ENCODE data around the gene ANKRD13C. TPM values are rescaled to one million over a fixed set of nuclear protein-coding genes. Genes with fewer than 3 reads are reported as not detected.
"Not testable (repeated sequence)": the region's sequence is repeated elsewhere in the genome, so short reads cannot be mapped to it uniquely, and the experiment has no call there.

The ANKRD13C gene
- total RNA-seq, 3 donors from 2014 or later = 20.8 to 29.9 (median 28.5) TPM

- DNase-seq (ENCODE audit: low spot score in 2 of 2); intact Hi-C loops (cut with DNase I; ENCODE audit: low total_unique reads); H3K27ac ChIP-seq: not testable (repeated sequence)
These were observed 12.5 kb upstream of the ANKRD13C start for GRCh38 chr1:70366997-70367396.

GRCh38 chr1:70366425-70366952 lies 12.0 kb upstream of the ANKRD13C start:
- intact Hi-C loops (cut with DNase I; ENCODE audit: low total_unique reads) = not testable (repeated sequence)

More at GRCh38 chr1:70366997-70367396, 12.5 kb upstream of the ANKRD13C start:
- H3K9me3 ChIP-seq, H3K4me3 ChIP-seq, H3K36me3 ChIP-seq, H3K27me3 ChIP-seq, H3K4me1 ChIP-seq: not testable (repeated sequence)

GRCh38 chr1:70364439-70364838 lies 9.9 kb upstream of the ANKRD13C start:
- DNase-seq (ENCODE audit: low spot score in 2 of 2) = no peak
- H3K4me3 ChIP-seq = no peak overlapping the region
- no peaks in the 10 kb centered on the region for H3K9me3 ChIP-seq
- no peaks in the 10 kb centered on the region for H3K36me3 ChIP-seq
- H3K27me3 ChIP-seq = no peaks in the 10 kb centered on the region
- no peak overlapping the region for H3K27ac ChIP-seq
- TF ChIP-seq POLR2A (IDR thresholded peaks at IDR 0.05) = no peak
- no peak for TF ChIP-seq CTCF (IDR thresholded peaks at IDR 0.05)
- TF ChIP-seq POLR2AphosphoS5 (IDR thresholded peaks at IDR 0.05) = no peak
- intact Hi-C loops (cut with DNase I; ENCODE audit: low total_unique reads) = no loop called here
- H3K4me1 ChIP-seq = no peaks in the 10 kb centered on the region

More at GRCh38 chr1:70366425-70366952, 12.0 kb upstream of the ANKRD13C start:
- H3K4me3 ChIP-seq; DNase-seq (ENCODE audit: low spot score in 2 of 2); H3K9me3 ChIP-seq; H3K27ac ChIP-seq; H3K36me3 ChIP-seq; H3K27me3 ChIP-seq; H3K4me1 ChIP-seq: not testable (repeated sequence)

GRCh38 chr1:70361727-70362398 lies 7.3 kb upstream of the ANKRD13C start:
- intact Hi-C loops (cut with DNase I; ENCODE audit: low total_unique reads) = no loop called here
- H3K9me3 ChIP-seq = no peaks in the 10 kb centered on the region
- H3K4me1 ChIP-seq = no peaks in the 10 kb centered on the region
- DNase-seq (ENCODE audit: low spot score in 2 of 2) = no peak
- no peak for TF ChIP-seq CTCF (IDR thresholded peaks at IDR 0.05)
- no peak for TF ChIP-seq POLR2AphosphoS5 (IDR thresholded peaks at IDR 0.05)
- no peak for TF ChIP-seq POLR2A (IDR thresholded peaks at IDR 0.05)
- H3K27me3 ChIP-seq = no peaks in the 10 kb centered on the region
- H3K27ac ChIP-seq = no peak overlapping the region
- H3K4me3 ChIP-seq = no peak overlapping the region
- no peaks in the 10 kb centered on the region for H3K36me3 ChIP-seq

GRCh38 chr1:70360321-70360720 lies 5.8 kb upstream of the ANKRD13C start:
- TF ChIP-seq CTCF (IDR thresholded peaks at IDR 0.05) (no peak), POLR2A (IDR thresholded peaks at IDR 0.05) (no peak), POLR2AphosphoS5 (IDR thresholded peaks at IDR 0.05) (no peak)
- no peak overlapping the region for H3K27ac ChIP-seq
- no peaks in the 10 kb centered on the region for H3K9me3 ChIP-seq
- H3K4me3 ChIP-seq = no peak overlapping the region
- no peaks in the 10 kb centered on the region for H3K4me1 ChIP-seq
- no peak for DNase-seq (ENCODE audit: low spot score in 2 of 2)
- intact Hi-C loops (cut with DNase I; ENCODE audit: low total_unique reads) = no loop called here
- H3K27me3 ChIP-seq = no peaks in the 10 kb centered on the region
- H3K36me3 ChIP-seq = no peaks in the 10 kb centered on the region

- DNase-seq (ENCODE audit: low spot score in 2 of 2) = no peak
- H3K4me1 ChIP-seq = no peaks in the 10 kb centered on the region
- no peak overlapping the region for H3K27ac ChIP-seq
- no peaks in the 10 kb centered on the region for H3K36me3 ChIP-seq
- intact Hi-C loops (cut with DNase I; ENCODE audit: low total_unique reads) = no loop called here
- TF ChIP-seq CTCF (IDR thresholded peaks at IDR 0.05) = no peak
- TF ChIP-seq POLR2AphosphoS5 (IDR thresholded peaks at IDR 0.05) = no peak
- no peak for TF ChIP-seq POLR2A (IDR thresholded peaks at IDR 0.05)
- no peaks in the 10 kb centered on the region for H3K27me3 ChIP-seq
- no peaks in the 10 kb centered on the region for H3K9me3 ChIP-seq
- no peak overlapping the region for H3K4me3 ChIP-seq
These were observed 4.5 kb upstream of the ANKRD13C start for GRCh38 chr1:70358921-70359564.
